A549 (cell line): ENCODE data around the gene ARHGEF10L. TPM values are rescaled to one million over a fixed set of nuclear protein-coding genes. Genes with fewer than 3 reads are reported as not detected.

ENCODE experiments used
- ATAC-seq, 2 experiments: fragments of 200-7000 bp in 1 of 2; fragments of >200 bp in 1 of 2; cut with Nextera tagmentation in 1 of 2; cut with Tn5 transposase in 1 of 2; 3 replicates each; pipeline versions ENCODE4 v1.8.0 to v1.9.1; 2018 to 2020; ENCODE audit warnings: mild to moderate bottlenecking in 1 of 2, moderate library complexity in 1 of 2
- CTCF ChIA-PET: fragments of 300-600 bp; sonication (Branson Sonifier 250); formaldehyde crosslinking; extraction: SDS; loops from one replicate; lab custom pipeline; 2021; ENCODE audit warnings: antibody characterized with exemption, inconsistent platforms; lab: Yijun Ruan, JAX
- POLR2A ChIA-PET: fragments of 350-600 bp; formaldehyde crosslinking; extraction: SDS; loops from one replicate; lab custom pipeline; 2021; ENCODE audit warnings: antibody characterized with exemption, inconsistent platforms; lab: Yijun Ruan, JAX
- DNase-seq, 2 experiments: peaks; one replicate each; pipeline versions ENCODE4 v3.0.0 to v3.0.0-alpha.2; 2011 to 2016; ENCODE audit warnings: low read depth in 1 of 2, low spot score in 1 of 2
- FAIRE-seq: peaks from 2 replicates; lab custom pipeline; 2011; peaks lifted over from hg19 to GRCh38; lab: Jason Lieb, UNC
- H3K27ac ChIP-seq, 2 experiments: fragments of >200 bp; sonication (Bioruptor Twin); formaldehyde crosslinking; 3 replicates each; pipeline ENCODE4 v1.5.1; 2016 to 2017
- H3K4me1 ChIP-seq: fragments of >200 bp; sonication (Bioruptor Twin); formaldehyde crosslinking; 3 replicates; pipeline ENCODE4 v1.6.1; 2016
- H3K4me2 ChIP-seq: fragments of >200 bp; sonication (Bioruptor Twin); formaldehyde crosslinking; 3 replicates; pipeline ENCODE4 v1.6.1; 2016
- H3K4me3 ChIP-seq: fragments of >200 bp; sonication (Bioruptor Twin); formaldehyde crosslinking; 3 replicates; pipeline ENCODE4 v1.5.1; 2016
- H3K9me3 ChIP-seq: fragments of >200 bp; sonication (Bioruptor Twin); formaldehyde crosslinking; 3 replicates; pipeline ENCODE4 v1.6.1; 2016
- CEBPB ChIP-seq, 2 experiments: fragments of >200 bp in 1 of 2; sonication (Bioruptor Twin) in 1 of 2; formaldehyde crosslinking in 1 of 2; IDR thresholded peaks; 2 replicates each; pipeline ENCODE4 v1.6.1; 2012 to 2016
- CHD2 ChIP-seq: fragments of 150-350 bp; IDR thresholded peaks from 2 replicates; pipeline ENCODE4 v1.6.1; 2014; ENCODE audit warnings: low read length; ENCODE audit not compliant: partially characterized antibody
- EHF ChIP-seq: fragments of 250-450 bp; sonication (Bioruptor Pico); IDR thresholded peaks from 2 replicates; pipeline ENCODE4 v1.5.0; 2020; ENCODE audit warnings: mild to moderate bottlenecking
- FOSB ChIP-seq: fragments of 250-450 bp; sonication (Bioruptor Pico); IDR thresholded peaks from 2 replicates; pipeline ENCODE4 v1.5.0; 2020; ENCODE audit warnings: mild to moderate bottlenecking, moderate library complexity
- FOSL2 ChIP-seq, 2 experiments: fragments of 450-650 bp in 1 of 2; fragments of >200 bp in 1 of 2; sonication (Bioruptor Twin) in 1 of 2; formaldehyde crosslinking; IDR thresholded peaks; 2 replicates each; pipeline versions ENCODE4 v1.5.0 to v1.6.1; 2016 to 2020; ENCODE audit warnings: mild to moderate bottlenecking in 1 of 2, moderate library complexity in 1 of 2
- KDM1A ChIP-seq: fragments of 200-600 bp; sonication (generic); IDR thresholded peaks from 2 replicates; pipeline ENCODE4 v1.6.1; 2016; ENCODE audit warnings: low read depth, mild to moderate bottlenecking
- MYC ChIP-seq: IDR thresholded peaks from 2 replicates; pipeline ENCODE4 v1.6.1; 2012; ENCODE audit warnings: mild to moderate bottlenecking, inconsistent platforms, low read length, improper control_type of control experiment, borderline replicate concordance
- NR3C1 ChIP-seq: fragments of >200 bp; sonication (Bioruptor Twin); formaldehyde crosslinking; IDR thresholded peaks from 3 replicates; pipeline ENCODE4 v1.6.1; 2017
- POLR2A ChIP-seq: IDR thresholded peaks from 2 replicates; pipeline ENCODE4 v1.6.1; 2012; ENCODE audit warnings: mild to moderate bottlenecking, low read length
- RARB ChIP-seq: fragments of 250-450 bp; sonication (Bioruptor Pico); IDR thresholded peaks from 2 replicates; pipeline ENCODE4 v1.8.0; 2021; ENCODE audit warnings: mild to moderate bottlenecking, moderate library complexity
- ZFP36 ChIP-seq: fragments of 450-650 bp; IDR thresholded peaks from 2 replicates; pipeline ENCODE4 v1.6.1; 2014; ENCODE audit warnings: borderline replicate concordance; ENCODE audit not compliant: partially characterized antibody
- WGBS: methylation state at CpG from one replicate; pipeline ENCODE4 v1.1.6; 2017; ENCODE audit errors: missing lambda C conversion rate; 5-methylcytosine and 5-hydroxymethylcytosine counted together
- polyA plus RNA-seq, 4 experiments: library from polyadenylated mRNA; depleted of rRNA in 3 of 4; stranded (reverse); fragments of >200 nt; fragmentation: RNase III in 1 of 4; extraction: RNeasy Plus Mini Kit Qiagen cat#74134 plus additional on column Dnase treatment in 1 of 4; gene quantifications; 2 replicates in 3 of 4; 3 replicates in 1 of 4; pipeline ENCODE4 v1.2.3, GENCODE V29; 2011 to 2017
- TF ChIP-seq, protein P1 (sequence below): fragments of >200 bp; sonication (Bioruptor Twin); formaldehyde crosslinking; IDR thresholded peaks from 3 replicates; pipeline ENCODE4 v1.6.1; 2016
- TF ChIP-seq, protein P2 (sequence below): fragments of >200 bp; sonication (Bioruptor Twin); formaldehyde crosslinking; IDR thresholded peaks from 2 replicates; pipeline ENCODE4 v1.6.1; 2016
- TF ChIP-seq, protein P3 (sequence below): fragments of 150-350 bp; IDR thresholded peaks from 2 replicates; pipeline ENCODE4 v1.6.1; 2014; ENCODE audit warnings: low read depth, mild to moderate bottlenecking, low read length
- TF ChIP-seq, protein P4 (sequence below): fragments of 250-450 bp; sonication (Bioruptor Pico); IDR thresholded peaks from 2 replicates; pipeline ENCODE4 v1.5.0; 2020; ENCODE audit warnings: low read depth, mild to moderate bottlenecking, moderate library complexity
- TF ChIP-seq, protein P5 (sequence below): fragments of >200 bp; sonication (Bioruptor Twin); formaldehyde crosslinking; IDR thresholded peaks from 3 replicates; pipeline ENCODE4 v1.5.1; 2016
- TF ChIP-seq, protein P6 (sequence below): fragments of 200-600 bp; sonication (generic); IDR thresholded peaks from 2 replicates; pipeline ENCODE4 v1.6.1; 2016; ENCODE audit warnings: antibody characterized with exemption, mild to moderate bottlenecking, moderate library complexity
- TF ChIP-seq, protein P7 (sequence below): fragments of 450-650 bp; IDR thresholded peaks from 2 replicates; pipeline ENCODE4 v1.6.1; 2014; ENCODE audit warnings: antibody characterized with exemption
- TF ChIP-seq, protein P8 (sequence below): IDR thresholded peaks from 2 replicates; pipeline ENCODE4 v1.6.1; 2012

Gene ARHGEF10L
- polyA plus RNA-seq, 2 of the 4 experiments (the other 2 are of a cell fraction): 3.5 to 5.2 TPM

DNA sequence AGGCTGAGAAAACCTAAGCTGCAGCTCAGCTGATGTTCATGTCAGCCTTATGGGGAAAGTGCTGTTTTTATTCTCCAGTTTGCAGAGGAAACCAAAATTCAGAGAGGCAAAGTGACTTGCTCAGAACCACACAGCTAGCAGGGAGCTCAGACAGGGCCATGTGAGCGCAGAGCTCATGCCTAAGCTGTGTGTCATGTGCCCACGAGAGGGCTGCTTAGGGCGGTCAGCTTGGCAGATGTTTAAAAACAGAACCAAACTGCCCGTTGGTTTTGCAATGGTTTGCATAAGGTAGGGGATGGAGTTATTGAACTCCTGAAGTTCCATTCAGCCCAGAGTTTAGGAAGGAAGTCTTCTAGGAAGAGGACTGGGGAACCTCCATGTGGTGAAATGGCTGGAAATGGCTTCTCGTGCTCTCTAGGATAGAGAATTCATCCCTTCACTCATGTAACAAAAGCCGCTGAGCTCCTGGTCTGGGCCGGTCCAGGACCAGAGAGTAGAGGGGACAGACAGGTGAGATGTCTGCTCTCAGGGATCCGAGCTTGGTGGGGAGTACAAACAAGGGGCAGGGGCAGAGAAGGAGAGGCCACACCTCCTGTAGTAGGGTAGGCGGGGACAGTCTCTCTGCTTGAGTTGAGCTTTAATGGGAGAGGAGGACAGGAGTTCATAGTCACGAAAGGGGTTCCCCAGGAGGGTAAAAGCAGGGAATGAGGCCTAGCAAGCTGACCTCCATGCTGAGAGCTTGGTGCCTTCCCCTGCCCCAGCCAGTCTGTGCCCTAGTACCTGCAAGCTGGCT, 46.9 kb downstream of the ARHGEF10L start:
- FAIRE-seq: no peak
- no peak overlapping the region for H3K4me3 ChIP-seq
- CTCF ChIA-PET: interaction anchor here (1.4 to 3.4 kb wide), 4 partner anchors 9 to 92 kb away, joined by 4 to 25 read pairs (median 11); no protein-coding TSS in a partner anchor

DNA sequence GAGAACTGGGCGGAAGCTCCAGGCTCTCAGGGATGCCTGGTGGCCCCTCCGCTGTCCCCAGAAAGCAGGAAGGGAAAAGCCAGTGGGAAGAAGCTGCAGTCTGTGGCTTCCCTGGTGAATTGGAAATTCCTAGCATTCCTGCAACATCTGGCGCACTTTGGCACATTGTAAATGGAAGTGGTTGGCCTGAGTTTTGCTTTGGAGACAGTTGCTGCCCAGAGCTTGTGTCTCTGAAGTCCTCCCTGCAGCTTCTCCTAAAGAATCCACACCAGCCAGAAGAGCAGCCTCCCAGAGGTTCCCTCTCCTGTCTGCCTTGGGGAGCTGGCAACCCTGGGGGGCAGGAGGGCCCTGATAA, 48.2 kb downstream of the ARHGEF10L start:
- TF ChIP-seq, protein P1, sequence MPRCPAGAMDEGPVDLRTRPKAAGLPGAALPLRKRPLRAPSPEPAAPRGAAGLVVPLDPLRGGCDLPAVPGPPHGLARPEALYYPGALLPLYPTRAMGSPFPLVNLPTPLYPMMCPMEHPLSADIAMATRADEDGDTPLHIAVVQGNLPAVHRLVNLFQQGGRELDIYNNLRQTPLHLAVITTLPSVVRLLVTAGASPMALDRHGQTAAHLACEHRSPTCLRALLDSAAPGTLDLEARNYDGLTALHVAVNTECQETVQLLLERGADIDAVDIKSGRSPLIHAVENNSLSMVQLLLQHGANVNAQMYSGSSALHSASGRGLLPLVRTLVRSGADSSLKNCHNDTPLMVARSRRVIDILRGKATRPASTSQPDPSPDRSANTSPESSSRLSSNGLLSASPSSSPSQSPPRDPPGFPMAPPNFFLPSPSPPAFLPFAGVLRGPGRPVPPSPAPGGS: no peak
- TF ChIP-seq, protein P2, sequence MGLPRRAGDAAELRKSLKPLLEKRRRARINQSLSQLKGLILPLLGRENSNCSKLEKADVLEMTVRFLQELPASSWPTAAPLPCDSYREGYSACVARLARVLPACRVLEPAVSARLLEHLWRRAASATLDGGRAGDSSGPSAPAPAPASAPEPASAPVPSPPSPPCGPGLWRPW: no peak
- TF ChIP-seq, protein P3, sequence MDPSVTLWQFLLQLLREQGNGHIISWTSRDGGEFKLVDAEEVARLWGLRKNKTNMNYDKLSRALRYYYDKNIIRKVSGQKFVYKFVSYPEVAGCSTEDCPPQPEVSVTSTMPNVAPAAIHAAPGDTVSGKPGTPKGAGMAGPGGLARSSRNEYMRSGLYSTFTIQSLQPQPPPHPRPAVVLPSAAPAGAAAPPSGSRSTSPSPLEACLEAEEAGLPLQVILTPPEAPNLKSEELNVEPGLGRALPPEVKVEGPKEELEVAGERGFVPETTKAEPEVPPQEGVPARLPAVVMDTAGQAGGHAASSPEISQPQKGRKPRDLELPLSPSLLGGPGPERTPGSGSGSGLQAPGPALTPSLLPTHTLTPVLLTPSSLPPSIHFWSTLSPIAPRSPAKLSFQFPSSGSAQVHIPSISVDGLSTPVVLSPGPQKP: no peak
- TF ChIP-seq KDM1A (no peak), FOSB (no peak), CHD2 (no peak), POLR2A (no peak), MYC (no peak), FOSL2 (IDR thresholded peaks at IDR 0.05) (no peak), FOSL2 (CRISPR knock-in tag; IDR thresholded peaks at IDR 0.05) (no peak), EHF (no peak)
- TF ChIP-seq, protein P4, sequence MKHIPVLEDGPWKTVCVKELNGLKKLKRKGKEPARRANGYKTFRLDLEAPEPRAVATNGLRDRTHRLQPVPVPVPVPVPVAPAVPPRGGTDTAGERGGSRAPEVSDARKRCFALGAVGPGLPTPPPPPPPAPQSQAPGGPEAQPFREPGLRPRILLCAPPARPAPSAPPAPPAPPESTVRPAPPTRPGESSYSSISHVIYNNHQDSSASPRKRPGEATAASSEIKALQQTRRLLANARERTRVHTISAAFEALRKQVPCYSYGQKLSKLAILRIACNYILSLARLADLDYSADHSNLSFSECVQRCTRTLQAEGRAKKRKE (CRISPR knock-in tag): no peak
- Histone ChIP-seq H3K9me3 (no peaks in the 10 kb centered on the region), H3K4me2 (peak overlapping the region; percentile 78), H3K4me1 (peaks cover 51% of the 10 kb centered on the region), H3K27ac (peak overlapping the region; percentile 73 to 91), H3K4me3 (no peak overlapping the region)
- FAIRE-seq (no peak), DNase-seq (peak in 1 of 2 experiments; percentile 16), ATAC-seq (peak; percentile 4 to 34; a peak in 3 of 6 replicates)
- 78% methylated on average over 3 of the region's 3 CpGs for WGBS
- ChIA-PET POLR2A (no interaction called here), CTCF (interaction anchor here (1.0 to 3.4 kb wide), 3 partner anchors 11 to 85 kb away, joined by 3 to 25 read pairs (median 17); no protein-coding TSS in a partner anchor)

More for the DNA sequence above, 46.9 kb downstream of the ARHGEF10L start:
- POLR2A ChIA-PET: no interaction called here
- DNase-seq: peak in 1 of 2 experiments; percentile 30
- 67% methylated on average over 8 of the region's 10 CpGs for WGBS
- peak; percentile 65 to 69; a peak in 4 of 6 replicates for ATAC-seq
- TF ChIP-seq, protein P5, sequence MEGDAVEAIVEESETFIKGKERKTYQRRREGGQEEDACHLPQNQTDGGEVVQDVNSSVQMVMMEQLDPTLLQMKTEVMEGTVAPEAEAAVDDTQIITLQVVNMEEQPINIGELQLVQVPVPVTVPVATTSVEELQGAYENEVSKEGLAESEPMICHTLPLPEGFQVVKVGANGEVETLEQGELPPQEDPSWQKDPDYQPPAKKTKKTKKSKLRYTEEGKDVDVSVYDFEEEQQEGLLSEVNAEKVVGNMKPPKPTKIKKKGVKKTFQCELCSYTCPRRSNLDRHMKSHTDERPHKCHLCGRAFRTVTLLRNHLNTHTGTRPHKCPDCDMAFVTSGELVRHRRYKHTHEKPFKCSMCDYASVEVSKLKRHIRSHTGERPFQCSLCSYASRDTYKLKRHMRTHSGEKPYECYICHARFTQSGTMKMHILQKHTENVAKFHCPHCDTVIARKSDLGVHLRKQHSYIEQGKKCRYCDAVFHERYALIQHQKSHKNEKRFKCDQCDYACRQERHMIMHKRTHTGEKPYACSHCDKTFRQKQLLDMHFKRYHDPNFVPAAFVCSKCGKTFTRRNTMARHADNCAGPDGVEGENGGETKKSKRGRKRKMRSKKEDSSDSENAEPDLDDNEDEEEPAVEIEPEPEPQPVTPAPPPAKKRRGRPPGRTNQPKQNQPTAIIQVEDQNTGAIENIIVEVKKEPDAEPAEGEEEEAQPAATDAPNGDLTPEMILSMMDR: no peak
- TF ChIP-seq CEBPB (IDR thresholded peaks at IDR 0.05): 0 out of 4 replicates have a peak, but pooled peaks of 1 of the 2 experiments have one; percentile 12
- TF ChIP-seq, protein P2: no peak
- TF ChIP-seq NR3C1: no peak
- TF ChIP-seq, protein P6, sequence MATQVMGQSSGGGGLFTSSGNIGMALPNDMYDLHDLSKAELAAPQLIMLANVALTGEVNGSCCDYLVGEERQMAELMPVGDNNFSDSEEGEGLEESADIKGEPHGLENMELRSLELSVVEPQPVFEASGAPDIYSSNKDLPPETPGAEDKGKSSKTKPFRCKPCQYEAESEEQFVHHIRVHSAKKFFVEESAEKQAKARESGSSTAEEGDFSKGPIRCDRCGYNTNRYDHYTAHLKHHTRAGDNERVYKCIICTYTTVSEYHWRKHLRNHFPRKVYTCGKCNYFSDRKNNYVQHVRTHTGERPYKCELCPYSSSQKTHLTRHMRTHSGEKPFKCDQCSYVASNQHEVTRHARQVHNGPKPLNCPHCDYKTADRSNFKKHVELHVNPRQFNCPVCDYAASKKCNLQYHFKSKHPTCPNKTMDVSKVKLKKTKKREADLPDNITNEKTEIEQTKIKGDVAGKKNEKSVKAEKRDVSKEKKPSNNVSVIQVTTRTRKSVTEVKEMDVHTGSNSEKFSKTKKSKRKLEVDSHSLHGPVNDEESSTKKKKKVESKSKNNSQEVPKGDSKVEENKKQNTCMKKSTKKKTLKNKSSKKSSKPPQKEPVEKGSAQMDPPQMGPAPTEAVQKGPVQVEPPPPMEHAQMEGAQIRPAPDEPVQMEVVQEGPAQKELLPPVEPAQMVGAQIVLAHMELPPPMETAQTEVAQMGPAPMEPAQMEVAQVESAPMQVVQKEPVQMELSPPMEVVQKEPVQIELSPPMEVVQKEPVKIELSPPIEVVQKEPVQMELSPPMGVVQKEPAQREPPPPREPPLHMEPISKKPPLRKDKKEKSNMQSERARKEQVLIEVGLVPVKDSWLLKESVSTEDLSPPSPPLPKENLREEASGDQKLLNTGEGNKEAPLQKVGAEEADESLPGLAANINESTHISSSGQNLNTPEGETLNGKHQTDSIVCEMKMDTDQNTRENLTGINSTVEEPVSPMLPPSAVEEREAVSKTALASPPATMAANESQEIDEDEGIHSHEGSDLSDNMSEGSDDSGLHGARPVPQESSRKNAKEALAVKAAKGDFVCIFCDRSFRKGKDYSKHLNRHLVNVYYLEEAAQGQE: no peak
- peak; percentile 39 for TF ChIP-seq ZFP36
- TF ChIP-seq CHD2: no peak
- no peak for TF ChIP-seq RARB (CRISPR knock-in tag)
- TF ChIP-seq, protein P7, sequence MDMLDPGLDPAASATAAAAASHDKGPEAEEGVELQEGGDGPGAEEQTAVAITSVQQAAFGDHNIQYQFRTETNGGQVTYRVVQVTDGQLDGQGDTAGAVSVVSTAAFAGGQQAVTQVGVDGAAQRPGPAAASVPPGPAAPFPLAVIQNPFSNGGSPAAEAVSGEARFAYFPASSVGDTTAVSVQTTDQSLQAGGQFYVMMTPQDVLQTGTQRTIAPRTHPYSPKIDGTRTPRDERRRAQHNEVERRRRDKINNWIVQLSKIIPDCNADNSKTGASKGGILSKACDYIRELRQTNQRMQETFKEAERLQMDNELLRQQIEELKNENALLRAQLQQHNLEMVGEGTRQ: peak; percentile 45; the same call in 1 of the 2 replicates
- TF ChIP-seq, protein P8, sequence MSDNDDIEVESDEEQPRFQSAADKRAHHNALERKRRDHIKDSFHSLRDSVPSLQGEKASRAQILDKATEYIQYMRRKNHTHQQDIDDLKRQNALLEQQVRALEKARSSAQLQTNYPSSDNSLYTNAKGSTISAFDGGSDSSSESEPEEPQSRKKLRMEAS: peak; percentile 17; the same call in 1 of the 2 replicates
- Histone ChIP-seq H3K4me1 (peaks cover 56% of the 10 kb centered on the region), H3K27ac (peak overlapping the region; percentile 49 to 91; a peak in 5 of 6 replicates), H3K4me2 (peak overlapping the region; percentile 78), H3K9me3 (no peaks in the 10 kb centered on the region)
